ENCODE data around the gene LUC7L3. TPM values are rescaled to one million over a fixed set of nuclear protein-coding genes. Genes with fewer than 3 reads are reported as not detected.
A peak's percentile ranks its signal among the peaks of the same experiment; 100 is the strongest.

The LUC7L3 gene
- total RNA-seq, 1 experiment from 2014 or later, result 184 TPM

GRCh38 chr17:50767446-50767845 is 48.0 kb downstream of the LUC7L3 start, which contains the start of gene ANKRD40CL (continued):
- TF ChIP-seq CTCF (IDR thresholded peaks at IDR 0.05 in 2 of 3, conservative IDR thresholded peaks at IDR 0.05 in 1 of 3; ENCODE audit: borderline replicate concordance in 1 of 3, insufficient read depth in 1 of 3, low read depth in 2 of 3, low read length in 2 of 3), result no peak
- no peak for TF ChIP-seq FOSL1 (IDR thresholded peaks at IDR 0.05; ENCODE audit: low read depth)

GRCh38 chr17:50768346-50768761 is 49.0 kb downstream of the LUC7L3 start:
- Histone ChIP-seq H3K4me2 (ENCODE audit: low read length) (peak overlapping the region; percentile 73), H2AFZ (ENCODE audit: low read depth, low read length, poor library complexity, severe bottlenecking) (peak overlapping the region; percentile 91), H3K4me3 (replicated peaks in 1 of 2; ENCODE audit: low read depth in 1 of 2, low read length in 2 of 2) (peak overlapping the region in 1 of 2 experiments; percentile 9; a peak in 2 of 4 replicates), H3K9me3 (ENCODE audit: control insufficient read depth in 1 of 2, insufficient read depth in 1 of 2, low read depth in 1 of 2, low read length in 2 of 2) (no peaks in the 10 kb centered on the region), H3K9ac (ENCODE audit: low read length) (0 out of 2 replicates have a peak overlapping the region, but pooled peaks have one; percentile 27), H3K27me3 (ENCODE audit: insufficient read depth, low read length) (no peaks in the 10 kb centered on the region), H3K4me1 (ENCODE audit: control insufficient read depth in 1 of 2, insufficient read depth in 2 of 2, low read length in 2 of 2) (peaks cover 10 to 12% of the 10 kb centered on the region in 2 experiments; a peak in 3 of 4 replicates), H3K9me2 (ENCODE audit: insufficient read depth) (no peaks in the 10 kb centered on the region), H4K20me1 (ENCODE audit: insufficient read depth) (no peaks in the 10 kb centered on the region), H3K36me3 (ENCODE audit: control insufficient read depth in 1 of 2, insufficient read depth in 2 of 2, low read length in 2 of 2) (no peaks in the 10 kb centered on the region), H3K27ac (ENCODE audit: low read depth, low read length) (no peak overlapping the region), H3K79me2 (ENCODE audit: insufficient read depth, low read length) (no peaks in the 10 kb centered on the region)
- ATAC-seq (peak; percentile 94), DNase-seq (ENCODE audit: low read depth, low spot score) (peak; percentile 37)
- no TSS peak for BruUV-seq (replicated peaks)
- TF ChIP-seq MAX (IDR thresholded peaks at IDR 0.05), result peak; percentile 63
- no peak for TF ChIP-seq CTCF (IDR thresholded peaks at IDR 0.05 in 2 of 3, conservative IDR thresholded peaks at IDR 0.05 in 1 of 3; ENCODE audit: borderline replicate concordance in 1 of 3, insufficient read depth in 1 of 3, low read depth in 2 of 3, low read length in 2 of 3)
- no peak for TF ChIP-seq EGR1 (IDR thresholded peaks at IDR 0.05; ENCODE audit: low read depth)
- TF ChIP-seq ZFX (IDR thresholded peaks at IDR 0.05), result 0 out of 2 replicates have a peak, but pooled peaks have one; percentile 35
- peak; percentile 38 for TF ChIP-seq YY1 (IDR thresholded peaks at IDR 0.05; ENCODE audit: extremely low read depth, insufficient replicate concordance, low read depth, low read length)
- intact Hi-C loops (cut with micrococcal nuclease), result no loop called here
- ChIA-PET RAD21 (ENCODE audit: low non-redundant PET in 1 of 2, low total read pairs in 2 of 2, uncharacterized antibody in 2 of 2, unreplicated experiment in 2 of 2) (no interaction called here), CTCF (interaction anchor here (1.1 kb wide), 1 partner anchor 15 kb away, joined by 4 read pairs; no protein-coding TSS in a partner anchor), POLR2A (no interaction called here)
